HepG2 (cell line): ENCODE results near the gene MRPS25. TPM values are rescaled to one million over a fixed set of nuclear protein-coding genes. Genes with fewer than 3 reads are reported as not detected.

ENCODE experiments used
- ATAC-seq: fragments of 200-7000 bp; cut with Tn5 transposase; 3 replicates; pipeline ENCODE4 v1.9.1; 2020; ENCODE audit warnings: mild to moderate bottlenecking, moderate library complexity
- BruUV-seq: library from RNA; stranded (reverse); fragments of 400-500 nt; replicated peaks from 2 replicates; lab custom pipeline; 2021; lab: Mats Ljungman, UMichigan
- CTCF ChIA-PET: fragments of 300-600 bp; formaldehyde crosslinking; extraction: SDS; loops from one replicate; lab custom pipeline; 2021; ENCODE audit warnings: low total read pairs, inconsistent platforms, low intra/inter-chr PET ratio; lab: Yijun Ruan, JAX
- POLR2A ChIA-PET: fragments of 350-600 bp; sonication (Branson Sonifier 250); formaldehyde crosslinking; loops from one replicate; lab custom pipeline; 2020; ENCODE audit warnings: antibody characterized with exemption, inconsistent platforms; lab: Yijun Ruan, JAX
- DNase-seq: peaks from one replicate; pipeline ENCODE4 v3.0.0-alpha.2; 2015; ENCODE audit warnings: low spot score
- FAIRE-seq: peaks from 3 replicates; lab custom pipeline; 2011; peaks lifted over from hg19 to GRCh38; lab: Jason Lieb, UNC
- H2AFZ ChIP-seq: one replicate; pipeline ENCODE4 v1.6.1; 2011; ENCODE audit warnings: low read length, inconsistent platforms
- H3K27ac ChIP-seq: fragments of 300-600 bp; 3 replicates; pipeline ENCODE4 v1.8.0; 2011; ENCODE audit warnings: mixed run types, mild to moderate bottlenecking, mixed read lengths, low read length, inconsistent platforms; ENCODE audit not compliant: insufficient read depth; ENCODE audit errors: extremely low read length
- H3K27me3 ChIP-seq, 2 experiments: fragments of 200-600 bp in 1 of 2; 2 replicates in 1 of 2; 3 replicates in 1 of 2; pipeline versions ENCODE4 v1.6.0 to v1.8.0; 2011; ENCODE audit warnings: low read length in 2 of 2, mild to moderate bottlenecking in 2 of 2, moderate library complexity in 2 of 2, inconsistent platforms in 1 of 2; ENCODE audit not compliant: insufficient read depth in 2 of 2, control insufficient read depth in 1 of 2
- H3K36me3 ChIP-seq, 2 experiments: fragments of 200-600 bp in 1 of 2; replicated peaks in 1 of 2; 2 replicates in 1 of 2; 3 replicates in 1 of 2; pipeline versions ENCODE4 v1.5.1 to v1.8.0; 2011; ENCODE audit warnings: low read length in 2 of 2, inconsistent platforms in 1 of 2; ENCODE audit not compliant: insufficient read depth in 2 of 2, control insufficient read depth in 1 of 2
- H3K4me1 ChIP-seq: 2 replicates; pipeline ENCODE4 v1.5.1; 2012; ENCODE audit warnings: low read length, inconsistent platforms; ENCODE audit not compliant: insufficient read depth
- H3K4me2 ChIP-seq: 2 replicates; pipeline ENCODE4 v1.6.0; 2011; ENCODE audit warnings: low read depth, low read length, inconsistent platforms
- H3K4me3 ChIP-seq, 3 experiments: fragments of 200-600 bp in 1 of 3; sonication (generic), shearing (Covaris generic) in 1 of 3; replicated peaks in 1 of 3; 2 replicates each; pipeline ENCODE4 v1.5.1; 2011 to 2016; ENCODE audit warnings: low read length in 3 of 3, inconsistent platforms in 2 of 3, low read depth in 2 of 3, mild to moderate bottlenecking in 2 of 3, control low read depth in 1 of 3, mixed read lengths in 1 of 3; ENCODE audit not compliant: insufficient read depth in 1 of 3
- H3K79me2 ChIP-seq: one replicate; pipeline ENCODE4 v1.6.1; 2011; ENCODE audit warnings: low read length, inconsistent platforms; ENCODE audit not compliant: insufficient read depth
- H3K9ac ChIP-seq: 2 replicates; pipeline ENCODE4 v1.6.0; 2011; ENCODE audit warnings: mild to moderate bottlenecking, low read depth, low read length, inconsistent platforms; ENCODE audit not compliant: insufficient read depth
- H3K9me3 ChIP-seq: 2 replicates; pipeline ENCODE4 v1.5.1; 2012; ENCODE audit warnings: mild to moderate bottlenecking, low read length
- H4K20me1 ChIP-seq: 2 replicates; pipeline ENCODE4 v1.6.0; 2011; ENCODE audit warnings: inconsistent platforms, mild to moderate bottlenecking, low read length, moderate library complexity; ENCODE audit not compliant: insufficient read depth
- ARID5B ChIP-seq: IDR thresholded peaks from 2 replicates; pipeline ENCODE4 v1.4.0; 2020; ENCODE audit warnings: mild to moderate bottlenecking, missing genetic modification reagents
- GTF2F1 ChIP-seq: fragments of 150-350 bp; IDR thresholded peaks from 2 replicates; pipeline ENCODE4 v1.6.1; 2014; ENCODE audit warnings: low read length
- PBX3 ChIP-seq: sonication (generic); formaldehyde crosslinking; IDR thresholded peaks from 2 replicates; pipeline ENCODE4 v1.8.1; 2023; ENCODE audit warnings: missing genetic modification reagents, inconsistent platforms, borderline replicate concordance
- THYN1 ChIP-seq: sonication (generic); formaldehyde crosslinking; IDR thresholded peaks from 2 replicates; pipeline ENCODE4 v1.8.1; 2023; ENCODE audit warnings: low read depth, mild to moderate bottlenecking, moderate library complexity, missing genetic modification reagents, borderline replicate concordance
- U2AF2 ChIP-seq: fragments of 200-400 bp; formaldehyde crosslinking; IDR thresholded peaks from 2 replicates; pipeline ENCODE4 v1.6.1; 2017; ENCODE audit warnings: low read depth, mild to moderate bottlenecking, low read length
- YY1 ChIP-seq: IDR thresholded peaks from 2 replicates; pipeline ENCODE4 v1.6.1; 2011; ENCODE audit warnings: low read length, low read depth, moderate library complexity, mild to moderate bottlenecking; ENCODE audit not compliant: insufficient read depth, insufficient replicate concordance
- WGBS: methylation state at CpG from one replicate; pipeline ENCODE4 v1.1.6; 2017; ENCODE audit warnings: low lambda C conversion rate; 5-methylcytosine and 5-hydroxymethylcytosine counted together
- in situ Hi-C: cut with HindIII; loops from 2 replicates; pipeline ENCODE4 v1.10.0; 2017; ENCODE audit warnings: low pct_unique_long_range_greater_than_20kb; ENCODE audit not compliant: extremely low pct_ligation_motif_present
- intact Hi-C: fragments of 100-400 bp; cut with micrococcal nuclease; formaldehyde crosslinking; loops from one replicate; pipeline ENCODE4 v1.10.0; 2022; ENCODE audit not compliant: unreplicated experiment
- polyA plus RNA-seq, 8 experiments: library from polyadenylated mRNA; depleted of rRNA in 3 of 8; stranded (reverse) in 7 of 8; unstranded in 1 of 8; fragments of >200 nt; fragmentation: Illumina TruSeq in 4 of 8; extraction: Trizol in 4 of 8; gene quantifications; 2 replicates each; pipeline versions ENCODE4 v1.2.1 to v1.2.3, GENCODE V29; 2011 to 2016; ENCODE audit warnings: low read depth in 4 of 8, missing spikeins in 1 of 8, mixed read lengths in 1 of 8; ENCODE audit not compliant: insufficient read depth in 1 of 8
- total RNA-seq, 5 experiments: library from RNA; depleted of rRNA; stranded (reverse); fragments of >200 nt; fragmentation: Illumina TruSeq; extraction: Trizol; gene quantifications; 2 replicates each; pipeline ENCODE4 v1.2.3, GENCODE V29; 2016; ENCODE audit warnings: low read depth in 1 of 5

The MRPS25 gene
- total and polyA plus RNA-seq, 2 of the 13 experiments (the other 11 are each of a cell fraction or from before 2014, with no cell fraction given) = 60.1 to 74.3 TPM

- TF ChIP-seq PBX3 (CRISPR knock-in tag) (no peak), ARID5B (CRISPR knock-in tag) (no peak), U2AF2 (no peak), GTF2F1 (no peak), YY1 (no peak)
Measured at GRCh38 chr3:15097891-15098290, 32.8 kb upstream of the MRPS25 start (continued).

GRCh38 chr3:15096046-15096445 is 30.9 kb upstream of the MRPS25 start:
- POLR2A ChIA-PET = no interaction called here
- CTCF ChIA-PET = no interaction called here
- peaks cover 10 to 23% of the 10 kb centered on the region in 2 experiments for H3K36me3 ChIP-seq
- no peak overlapping the region for H3K4me3 ChIP-seq
- intact Hi-C loops (no loop called here), in situ Hi-C loops (no loop called here)
- no peak overlapping the region for H2AFZ ChIP-seq
- TF ChIP-seq THYN1 (CRISPR knock-in tag) = no peak
- no TSS peak for BruUV-seq
- DNase-seq (no peak), ATAC-seq (no peak), FAIRE-seq (no peak)
- H3K27ac ChIP-seq = no peak overlapping the region
- no peaks in the 10 kb centered on the region; a peak in 2 of 5 replicates for H3K27me3 ChIP-seq
- no peaks in the 10 kb centered on the region for H3K9me3 ChIP-seq
- peaks cover 17% of the 10 kb centered on the region for H3K4me1 ChIP-seq
- H3K9ac ChIP-seq = no peak overlapping the region
- no peak overlapping the region for H3K4me2 ChIP-seq
- WGBS = 100% methylated on average over 3 of the region's 3 CpGs
- H3K79me2 ChIP-seq = peaks cover 17% of the 10 kb centered on the region
- H4K20me1 ChIP-seq = no peaks in the 10 kb centered on the region
